Upper lobe of left lung (tissue), 4 donors: Measurements from ENCODE around the gene MUC21.

Source experiments
- POLR2A ChIP-seq, 4 donors: fragments of 450-650 bp; IDR thresholded peaks; one replicate each; pipeline ENCODE4 v1.5.1; 2016 to 2017; ENCODE audit warnings: antibody characterized with exemption in 4 of 4, mild to moderate bottlenecking in 2 of 4
- POLR2AphosphoS5 ChIP-seq, 2 donors: sonication (generic); formaldehyde crosslinking; IDR thresholded peaks; one replicate each; pipeline ENCODE4 v1.5.1; 2017; ENCODE audit warnings: antibody characterized with exemption in 2 of 2
- TF ChIP-seq, protein P1 (sequence below), 6 experiments: fragments of 450-650 bp in 4 of 6; fragments of 200-600 bp in 2 of 6; sonication (generic) in 2 of 6; IDR thresholded peaks; one replicate each; pipeline ENCODE4 v1.5.1; 2016 to 2019; ENCODE audit warnings: antibody characterized with exemption in 6 of 6

DNA sequence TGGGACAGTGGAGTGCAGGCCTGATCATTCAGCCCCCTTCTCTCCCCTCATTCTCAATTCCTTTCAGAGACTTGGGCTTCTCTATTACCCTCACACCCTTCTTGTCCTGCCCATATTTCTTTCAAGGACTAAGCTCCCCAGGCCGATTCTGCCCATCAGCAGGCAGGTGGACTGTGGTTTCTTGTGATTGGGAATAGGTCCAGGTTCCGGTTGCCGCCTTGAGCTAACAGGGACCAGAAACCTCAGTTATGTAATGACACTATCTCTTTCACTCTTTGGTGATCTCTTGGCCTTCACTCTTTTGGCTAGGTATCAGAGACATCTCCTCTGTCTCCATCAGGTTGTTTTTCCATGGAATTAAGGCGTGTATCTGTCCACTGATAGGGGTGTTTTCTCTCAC lies 36.3 kb upstream of the MUC21 start:
- TF ChIP-seq POLR2A (IDR thresholded peaks at IDR 0.05), result no peak
- TF ChIP-seq, protein P1, sequence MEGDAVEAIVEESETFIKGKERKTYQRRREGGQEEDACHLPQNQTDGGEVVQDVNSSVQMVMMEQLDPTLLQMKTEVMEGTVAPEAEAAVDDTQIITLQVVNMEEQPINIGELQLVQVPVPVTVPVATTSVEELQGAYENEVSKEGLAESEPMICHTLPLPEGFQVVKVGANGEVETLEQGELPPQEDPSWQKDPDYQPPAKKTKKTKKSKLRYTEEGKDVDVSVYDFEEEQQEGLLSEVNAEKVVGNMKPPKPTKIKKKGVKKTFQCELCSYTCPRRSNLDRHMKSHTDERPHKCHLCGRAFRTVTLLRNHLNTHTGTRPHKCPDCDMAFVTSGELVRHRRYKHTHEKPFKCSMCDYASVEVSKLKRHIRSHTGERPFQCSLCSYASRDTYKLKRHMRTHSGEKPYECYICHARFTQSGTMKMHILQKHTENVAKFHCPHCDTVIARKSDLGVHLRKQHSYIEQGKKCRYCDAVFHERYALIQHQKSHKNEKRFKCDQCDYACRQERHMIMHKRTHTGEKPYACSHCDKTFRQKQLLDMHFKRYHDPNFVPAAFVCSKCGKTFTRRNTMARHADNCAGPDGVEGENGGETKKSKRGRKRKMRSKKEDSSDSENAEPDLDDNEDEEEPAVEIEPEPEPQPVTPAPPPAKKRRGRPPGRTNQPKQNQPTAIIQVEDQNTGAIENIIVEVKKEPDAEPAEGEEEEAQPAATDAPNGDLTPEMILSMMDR (IDR thresholded peaks at IDR 0.05), result no peak
- TF ChIP-seq POLR2AphosphoS5 (IDR thresholded peaks at IDR 0.05), result no peak
